Bone marrow (tissue), 2 donors: Measurements from ENCODE around the gene CHEK1.

Source experiments
- DNase-seq, 2 donors: peaks; one replicate each; lab custom pipeline; 2025; lab: John Stamatoyannopoulos, UW

Gene CHEK1

DNA sequence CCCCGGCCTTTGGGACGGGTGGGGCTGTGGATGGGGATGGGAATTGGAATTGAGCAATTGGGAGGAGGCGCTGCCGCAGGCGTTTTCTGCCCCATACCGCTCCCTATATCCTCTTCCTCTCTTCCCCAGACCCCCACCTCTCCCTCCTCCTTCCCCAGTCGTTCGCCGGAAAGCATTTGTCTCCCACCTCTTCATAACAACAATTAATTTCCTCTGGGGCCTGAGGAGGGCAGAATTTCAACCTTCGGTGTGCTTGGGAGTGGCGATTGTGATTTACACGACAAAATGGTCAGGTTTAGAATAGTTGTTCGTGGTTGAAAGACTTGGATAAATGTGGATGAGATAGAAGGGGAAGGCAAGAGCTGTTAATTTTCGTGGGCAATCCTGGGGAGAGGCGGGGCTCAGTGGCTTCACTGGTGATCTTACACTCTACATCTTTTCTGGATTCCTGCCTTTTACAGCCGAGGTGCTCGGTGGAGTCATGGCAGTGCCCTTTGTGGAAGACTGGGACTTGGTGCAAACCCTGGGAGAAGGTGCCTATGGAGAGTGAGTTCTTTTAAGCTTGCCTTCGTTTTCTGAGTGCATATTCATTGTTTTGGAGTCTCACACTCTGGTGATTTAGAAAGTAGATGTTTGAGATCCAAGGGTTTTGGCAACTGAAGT is 1.5 kb downstream of the CHEK1 start:
- DNase-seq = peak in 1 of 2 donors; percentile 16

DNA sequence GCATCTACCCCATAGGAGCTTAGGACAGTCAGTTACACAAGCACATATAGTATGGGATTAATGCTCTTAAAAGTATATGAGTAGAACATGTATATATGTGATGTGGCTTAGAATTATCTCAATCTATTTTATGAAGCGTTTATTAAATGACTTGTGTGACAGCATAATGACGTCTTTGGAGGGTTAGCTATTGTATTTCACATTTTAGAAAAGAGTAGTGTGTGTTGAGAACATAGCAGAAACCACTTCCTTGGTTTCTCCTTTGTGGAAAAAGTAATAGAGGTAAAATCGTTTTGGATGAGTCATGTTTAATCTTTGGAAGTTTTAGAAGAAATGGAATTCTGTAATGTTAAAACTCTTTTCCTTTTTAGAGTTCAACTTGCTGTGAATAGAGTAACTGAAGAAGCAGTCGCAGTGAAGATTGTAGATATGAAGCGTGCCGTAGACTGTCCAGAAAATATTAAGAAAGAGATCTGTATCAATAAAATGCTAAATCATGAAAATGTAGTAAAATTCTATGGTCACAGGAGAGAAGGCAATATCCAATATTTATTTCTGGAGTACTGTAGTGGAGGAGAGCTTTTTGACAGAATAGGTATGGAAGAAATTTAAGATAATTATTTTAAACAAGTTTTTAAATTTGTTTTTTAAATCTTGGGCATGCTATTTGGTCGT is 2.4 kb downstream of the CHEK1 start:
- DNase-seq = no peak

DNA sequence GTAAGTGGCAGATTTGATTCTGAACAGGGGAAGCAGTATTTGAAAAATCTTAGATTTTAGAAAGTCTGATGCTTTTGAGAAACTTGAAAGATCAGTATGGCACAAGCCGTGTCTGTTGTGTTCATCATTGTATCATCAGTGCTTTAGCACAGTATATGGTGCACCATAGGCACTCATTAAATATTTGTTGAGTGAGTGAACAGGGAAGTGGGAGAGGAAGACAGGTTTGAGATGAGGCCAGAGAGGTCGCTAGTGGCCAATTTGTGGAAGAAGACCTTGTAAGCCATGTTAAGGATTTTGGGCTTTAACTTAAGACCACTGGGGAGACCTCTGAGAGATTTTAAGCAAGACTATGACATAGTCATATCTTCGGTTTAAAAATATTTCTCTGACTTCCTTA is 12.9 kb downstream of the CHEK1 start:
- no peak for DNase-seq

DNA sequence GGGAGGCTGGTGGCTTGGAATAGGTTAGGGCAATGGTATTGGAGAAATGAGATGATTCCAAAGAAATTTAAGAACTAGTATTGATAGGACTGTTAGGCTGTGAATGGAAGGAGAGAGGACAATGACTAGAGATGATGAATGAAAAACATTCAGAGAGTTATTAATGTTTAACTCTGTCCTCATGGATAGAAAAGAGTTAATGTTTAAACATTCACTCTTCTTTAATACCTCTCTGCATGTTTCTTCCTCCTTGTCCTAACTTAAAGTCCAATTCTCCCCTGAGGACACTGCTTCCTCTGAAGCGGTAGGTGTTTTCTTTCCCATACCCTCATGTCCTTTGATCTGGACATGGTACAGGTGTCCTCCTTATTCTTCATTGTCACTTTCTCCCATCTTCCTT is 13.4 kb downstream of the CHEK1 start:
- DNase-seq = no peak

DNA sequence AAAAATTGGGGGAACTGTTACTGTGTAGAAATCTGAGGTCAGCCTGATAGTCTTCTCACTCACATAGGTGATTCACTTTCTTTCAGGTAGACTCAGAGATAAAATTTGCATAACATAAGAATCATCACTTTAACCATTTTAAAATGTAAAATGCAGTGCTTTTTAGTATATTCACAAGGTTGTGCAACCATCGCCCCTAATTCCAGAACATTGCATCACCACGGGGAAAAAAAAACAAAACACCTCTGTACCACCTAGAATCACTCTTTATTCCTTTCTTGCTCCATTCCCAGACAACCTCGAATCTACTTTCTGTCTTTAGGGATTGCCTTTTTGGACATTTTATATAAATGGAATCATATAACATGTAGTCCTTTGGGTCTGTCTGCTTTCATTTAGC is 20.9 kb downstream of the CHEK1 start:
- DNase-seq = no peak

DNA sequence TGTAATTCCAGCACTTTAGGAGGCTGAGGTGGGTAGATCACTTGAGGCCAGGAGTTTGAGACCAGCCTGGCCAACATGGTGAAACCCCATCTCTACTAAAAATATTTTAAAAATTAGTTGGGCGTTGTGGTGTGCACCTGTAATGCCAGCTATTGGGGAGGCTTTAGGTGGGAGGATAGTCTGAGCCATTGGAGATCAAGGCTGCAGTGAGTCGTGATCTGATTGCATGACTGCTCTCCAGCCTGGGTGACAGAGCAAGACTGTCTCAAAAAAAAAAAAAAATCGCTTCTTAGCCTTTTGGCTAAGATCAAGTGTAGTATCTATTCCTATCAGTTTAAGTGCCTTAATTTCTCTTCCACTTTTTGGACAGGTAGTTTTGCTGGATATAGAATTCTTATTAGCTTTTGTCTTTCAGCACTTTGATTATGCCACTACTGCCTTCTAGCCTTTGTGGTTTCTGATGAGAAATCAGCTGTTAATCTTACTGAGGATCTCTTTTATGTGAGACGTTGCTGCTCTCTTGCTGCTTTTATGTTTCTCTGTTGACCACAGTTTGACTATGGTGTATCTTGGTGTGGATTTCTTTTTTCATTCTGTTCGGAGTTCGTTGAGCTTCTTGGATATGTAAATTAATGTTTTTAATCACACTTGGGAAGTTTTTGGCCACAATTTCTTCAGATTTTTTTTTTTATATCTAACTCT is 24.7 kb downstream of the CHEK1 start:
- DNase-seq = no peak

DNA sequence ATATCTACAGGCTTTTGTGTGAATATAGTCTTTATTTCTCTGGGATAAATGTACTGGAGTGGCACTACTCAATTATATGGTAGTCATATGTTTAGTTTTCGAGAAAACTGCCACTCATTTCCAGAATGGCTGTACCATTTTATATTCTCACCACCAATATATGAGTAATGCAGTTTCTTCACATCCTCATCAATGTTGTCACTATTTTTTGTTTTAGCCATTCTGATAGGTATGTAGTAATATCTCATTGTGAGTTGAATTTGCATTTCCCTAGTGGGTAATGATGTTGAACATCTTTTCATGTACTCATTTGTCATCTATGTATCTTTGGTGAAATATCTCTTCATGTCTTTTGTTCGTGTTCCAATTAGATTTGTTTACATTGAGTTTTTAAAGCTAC is 37.7 kb downstream of the CHEK1 start:
- DNase-seq = no peak

DNA sequence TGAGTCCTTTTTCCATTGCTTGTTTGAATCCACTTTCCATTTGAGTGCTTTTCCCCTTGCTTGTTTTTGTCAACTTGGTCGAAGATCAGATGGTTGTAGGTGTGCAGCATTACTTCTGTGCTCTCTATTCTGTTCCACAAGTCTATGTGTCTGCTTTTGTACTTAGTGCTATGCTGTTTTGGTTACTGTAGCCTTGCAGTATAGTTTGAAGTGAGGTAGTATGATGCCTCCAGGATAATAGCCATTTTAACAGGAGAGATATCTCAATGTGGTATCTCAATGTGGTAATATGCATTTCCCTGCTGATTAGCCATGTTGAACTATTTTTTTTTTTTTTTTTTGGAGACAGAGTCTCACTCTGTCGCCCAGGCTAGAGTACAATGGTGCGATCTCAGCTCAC is 38.9 kb downstream of the CHEK1 start:
- DNase-seq = no peak

DNA sequence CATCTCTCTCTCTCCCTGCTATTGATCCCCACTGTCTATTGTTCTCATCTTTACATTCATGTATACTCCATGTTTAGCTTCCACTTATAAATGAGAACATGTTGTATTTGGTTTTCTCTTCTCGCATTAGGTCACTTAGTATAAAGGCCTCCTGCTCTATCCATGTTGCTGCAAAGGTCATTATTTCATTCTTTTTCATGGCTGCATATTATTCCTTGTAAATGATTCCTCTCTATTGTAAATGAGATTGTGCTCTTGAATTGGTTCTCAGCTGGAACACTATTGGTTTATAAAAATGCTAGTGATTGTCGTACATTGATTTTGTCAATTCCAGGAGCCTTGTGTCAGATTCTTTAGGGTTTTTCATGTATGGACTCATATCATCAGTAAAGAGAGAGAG is 42.2 kb downstream of the CHEK1 start:
- no peak for DNase-seq

DNA sequence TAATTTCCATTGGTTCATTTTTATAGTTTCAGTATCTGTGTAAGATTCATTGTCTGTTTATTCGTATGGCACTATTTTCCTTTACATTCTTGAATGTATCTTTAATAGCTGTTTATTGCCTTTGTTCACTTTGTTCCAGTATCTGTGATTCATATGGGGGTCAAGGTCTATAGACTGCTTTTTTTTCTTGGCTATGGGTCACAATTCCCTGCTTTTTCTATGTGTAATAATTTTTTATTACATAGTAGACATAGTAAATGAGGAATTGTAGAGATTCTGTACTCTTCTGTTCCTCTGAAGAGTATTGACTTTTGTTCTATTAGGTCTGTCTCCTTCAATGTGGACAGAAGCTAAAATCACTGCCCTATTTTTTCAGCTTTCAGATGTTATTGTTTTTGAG is 45.2 kb downstream of the CHEK1 start:
- DNase-seq = no peak

DNA sequence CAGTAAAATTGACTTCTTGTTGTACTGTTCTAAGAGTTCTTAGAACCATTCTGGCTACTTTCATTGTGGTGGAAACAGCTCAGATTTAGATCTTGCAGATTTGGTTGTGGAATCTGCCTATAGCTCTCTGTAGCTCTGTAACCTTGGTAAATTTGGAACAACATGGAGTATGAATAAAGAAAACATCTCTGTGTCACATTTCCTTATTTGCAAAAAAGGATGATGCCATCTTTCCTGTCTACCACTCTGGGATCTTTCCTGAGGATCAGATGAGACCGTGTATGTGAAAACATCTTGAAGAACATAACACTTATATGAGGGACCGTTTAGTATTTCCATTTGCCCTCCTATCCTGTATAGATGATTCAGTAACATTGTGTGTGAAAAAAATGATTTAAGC is 46.6 kb downstream of the CHEK1 start:
- DNase-seq = no peak

DNA sequence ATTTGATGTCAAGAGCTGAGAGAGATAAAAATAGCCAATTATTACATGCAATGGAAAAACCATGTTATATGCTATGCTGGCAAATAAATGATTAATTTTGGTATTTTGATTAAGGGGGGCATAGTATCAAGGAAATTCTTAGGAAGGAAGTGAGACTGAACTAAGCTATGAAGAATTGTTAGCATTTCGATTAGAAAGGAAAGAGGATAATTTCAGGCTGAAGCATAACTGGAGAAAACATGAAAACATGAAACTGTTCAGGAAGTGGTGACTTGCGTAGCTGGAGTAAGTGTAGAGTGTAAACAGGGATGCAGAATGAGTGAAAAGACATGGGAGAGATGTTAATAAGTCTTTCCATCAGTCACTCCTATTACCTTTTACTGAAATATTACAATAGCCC is 49.2 kb downstream of the CHEK1 start:
- DNase-seq = no peak

DNA sequence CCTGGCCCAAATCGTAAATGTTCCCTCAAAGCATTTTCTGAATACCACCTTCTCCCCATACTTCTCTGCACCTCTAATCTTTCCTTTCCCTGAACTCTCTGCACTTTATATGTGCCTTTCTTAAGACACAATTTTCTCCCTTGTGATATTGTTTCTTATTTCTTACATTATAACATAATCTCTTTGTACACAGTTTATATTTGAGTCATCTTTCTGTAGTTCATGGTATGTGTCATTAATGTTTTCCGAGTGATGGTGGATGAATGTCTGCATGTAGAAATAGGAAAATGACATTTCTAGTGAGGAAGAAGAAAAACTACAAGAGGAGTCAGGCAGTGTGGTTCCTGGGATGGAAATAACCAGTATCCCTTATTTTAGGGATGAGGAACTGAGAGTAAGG is 50.2 kb downstream of the CHEK1 start:
- no peak for DNase-seq

DNA sequence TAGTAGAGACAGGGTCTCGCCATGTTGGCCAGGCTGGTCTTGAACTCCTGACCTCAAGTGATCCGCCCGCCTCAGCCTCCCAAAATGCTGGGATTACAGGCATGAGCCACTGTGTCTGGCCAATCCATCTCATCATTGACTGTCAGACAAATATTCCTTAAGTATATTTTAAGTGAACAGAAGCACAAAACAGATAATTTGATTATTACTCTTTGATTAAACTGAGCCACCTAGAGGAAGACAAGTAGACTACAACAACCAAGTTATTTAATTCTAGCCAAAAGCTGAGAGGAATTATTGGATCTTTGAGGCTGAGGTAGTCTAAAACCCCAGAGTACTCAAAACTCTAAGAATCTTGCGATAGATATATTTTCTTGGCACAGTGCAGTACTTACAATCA is 54.4 kb downstream of the CHEK1 start:
- DNase-seq = no peak

DNA sequence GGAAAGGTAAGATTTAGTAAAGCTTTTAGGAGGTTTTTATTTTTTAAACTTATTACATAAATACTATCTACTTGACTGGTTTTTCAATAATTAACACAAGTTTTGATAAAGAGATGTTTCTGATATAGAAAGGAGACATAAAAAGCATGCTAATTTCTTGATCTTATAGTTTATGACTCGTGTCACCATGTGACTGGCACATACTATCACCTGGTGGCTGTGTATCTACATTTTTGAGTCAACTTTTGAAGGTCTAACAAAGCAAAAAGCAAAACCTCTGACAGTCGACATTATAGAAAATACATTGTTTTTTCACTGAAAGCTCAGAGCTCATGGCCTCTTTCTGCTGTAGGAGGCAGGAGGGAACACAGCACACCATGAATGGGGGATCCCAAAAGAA is 54.9 kb downstream of the CHEK1 start:
- DNase-seq = no peak

DNA sequence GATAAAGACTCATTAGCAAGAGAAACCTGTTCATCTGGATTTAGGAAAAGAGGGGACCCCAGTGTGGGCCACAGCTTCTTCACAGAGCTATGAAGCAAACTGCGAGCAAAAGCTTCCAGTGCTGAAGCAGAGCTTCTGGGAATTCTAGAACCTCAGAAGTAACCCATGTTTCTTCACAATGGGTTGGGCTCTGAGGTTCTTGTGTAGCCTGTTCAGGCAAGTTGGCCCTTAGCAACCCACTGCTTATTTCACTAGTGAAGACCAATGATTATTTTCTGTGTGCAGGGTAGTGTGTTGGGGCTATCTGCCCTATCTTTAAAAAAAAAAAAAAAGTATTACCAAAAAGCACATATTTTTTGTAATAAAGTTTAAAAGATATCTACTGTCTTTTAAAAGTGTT is 55.8 kb downstream of the CHEK1 start, which contains the start of gene ACRV1:
ACRV1 (minus strand) TSS at position 101 of the 400 bp plus-strand sequence; CDS start at position 34, 67 bp downstream.
- DNase-seq = no peak

DNA sequence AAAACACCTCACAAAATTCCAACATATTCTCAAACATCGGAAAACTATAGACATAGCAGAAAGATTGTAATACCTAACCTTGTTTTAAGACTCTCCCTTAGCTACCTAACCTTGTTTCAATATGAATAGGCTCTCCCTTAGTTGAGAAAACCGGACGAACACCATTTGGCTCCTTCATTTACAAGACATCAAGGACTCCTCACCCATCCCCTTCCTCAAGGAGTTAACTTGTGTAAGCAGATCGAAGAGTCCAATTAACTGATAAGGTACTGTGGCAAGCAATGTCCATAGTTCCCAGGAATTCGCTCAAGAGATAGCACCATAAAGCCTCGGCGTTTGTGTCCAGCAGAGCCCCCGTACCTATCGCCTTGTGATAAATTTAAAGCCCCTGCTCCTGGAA is 60.3 kb downstream of the CHEK1 start:
- DNase-seq = no peak

DNA sequence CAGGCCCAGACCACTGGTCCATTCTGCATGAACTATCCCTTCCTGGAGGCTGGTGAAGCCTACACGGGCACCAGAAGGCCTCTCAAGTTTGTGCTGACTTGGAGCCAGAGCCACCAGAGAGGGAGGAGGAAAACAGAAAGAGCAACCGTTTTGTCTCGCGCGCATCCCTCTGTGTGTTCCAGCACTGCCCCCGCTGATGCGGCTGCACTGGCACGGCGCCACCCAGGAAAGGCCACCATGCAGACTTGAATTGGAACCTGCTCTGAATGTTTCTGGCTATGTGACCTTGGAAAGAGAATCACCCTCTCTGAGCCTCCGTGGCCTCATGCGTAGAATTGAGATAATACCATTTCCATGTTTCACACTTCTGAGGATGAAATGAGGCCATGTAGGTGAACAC is 63.1 kb downstream of the CHEK1 start:
- no peak for DNase-seq

DNA sequence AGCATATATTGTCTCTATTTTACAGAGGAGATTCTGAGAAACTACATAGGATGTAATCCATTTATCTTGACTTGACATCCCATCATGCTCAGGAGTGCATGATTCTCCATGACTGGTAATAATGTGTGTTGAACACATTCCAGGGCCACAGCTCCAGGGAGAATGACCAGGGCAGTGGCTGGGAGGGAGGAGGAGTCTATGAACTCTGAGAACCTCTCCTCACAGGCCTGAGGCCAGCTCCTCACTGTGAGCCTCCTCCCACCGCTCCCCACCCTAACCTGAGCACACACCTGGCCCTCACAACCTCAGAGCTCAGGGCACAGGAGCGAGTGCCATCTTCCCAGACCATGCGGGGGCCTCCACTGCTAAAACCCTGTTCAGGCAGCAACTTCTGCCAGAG is 63.7 kb downstream of the CHEK1 start:
- no peak for DNase-seq

DNA sequence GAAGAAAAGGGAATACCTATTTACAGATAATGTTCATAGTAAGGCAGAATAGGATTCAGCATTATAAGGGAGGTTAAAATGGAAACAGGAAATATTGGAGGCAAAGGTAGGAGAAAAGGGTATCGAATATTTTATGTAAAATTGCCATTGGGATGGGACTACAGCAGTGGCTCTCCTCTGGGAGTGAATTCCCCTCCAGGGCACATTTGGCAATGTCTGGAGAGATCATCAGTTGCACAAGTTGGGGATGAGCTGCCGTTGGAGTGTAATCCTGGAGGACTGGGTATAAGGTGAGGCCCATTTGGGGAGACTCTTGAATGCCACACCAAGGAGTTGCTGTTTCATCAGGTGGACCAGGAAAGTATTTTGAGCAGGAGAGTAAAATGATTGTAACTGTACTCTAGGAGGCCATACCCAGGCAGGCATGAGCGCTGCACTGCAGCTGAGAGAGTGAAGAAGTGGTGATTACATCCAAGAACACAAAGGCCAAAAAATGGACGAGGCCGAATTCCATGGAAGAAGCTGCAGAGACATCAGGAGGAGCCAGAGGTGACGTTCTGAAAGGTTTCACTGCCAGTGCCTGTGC is 64.4 kb downstream of the CHEK1 start:
- no peak for DNase-seq

DNA sequence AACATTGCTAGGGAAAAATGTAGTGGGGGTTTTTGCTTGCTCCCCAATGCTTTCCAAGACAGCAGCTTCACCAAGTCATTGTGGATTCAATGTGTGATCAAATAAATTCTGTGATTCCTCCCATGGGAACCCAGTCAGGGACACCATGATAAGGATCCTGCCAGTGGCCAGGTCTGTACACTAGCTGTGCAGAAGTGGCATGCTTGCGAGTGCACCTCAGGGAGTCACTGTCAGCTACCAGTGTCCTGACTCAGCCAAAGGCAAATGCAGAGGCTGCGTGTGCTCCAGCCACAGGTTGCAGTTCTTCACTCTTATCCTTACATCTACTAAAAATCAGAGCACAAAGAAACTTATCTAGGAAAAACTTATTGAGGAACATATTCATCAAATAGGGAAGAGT is 65.0 kb downstream of the CHEK1 start:
- no peak for DNase-seq

DNA sequence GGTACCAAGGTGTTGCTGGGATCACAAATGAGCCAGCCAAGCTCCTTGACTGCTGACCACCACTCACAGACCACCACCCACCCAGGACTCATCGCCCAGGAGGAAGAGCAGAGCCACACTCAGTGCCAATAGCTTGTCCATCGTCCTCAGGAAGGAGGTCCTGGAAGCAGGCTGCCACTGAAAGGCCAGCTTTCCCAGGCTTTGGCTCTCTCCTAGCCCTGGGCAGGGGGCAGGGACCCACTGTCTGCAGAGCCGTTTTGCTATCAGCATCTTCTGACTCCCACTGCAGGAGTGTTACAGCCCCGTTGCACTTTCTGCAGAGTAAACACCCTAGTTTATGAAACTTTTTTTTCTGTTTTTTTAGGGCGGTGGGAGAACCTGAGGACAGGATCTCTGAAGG is 67.9 kb downstream of the CHEK1 start:
- DNase-seq = no peak

DNA sequence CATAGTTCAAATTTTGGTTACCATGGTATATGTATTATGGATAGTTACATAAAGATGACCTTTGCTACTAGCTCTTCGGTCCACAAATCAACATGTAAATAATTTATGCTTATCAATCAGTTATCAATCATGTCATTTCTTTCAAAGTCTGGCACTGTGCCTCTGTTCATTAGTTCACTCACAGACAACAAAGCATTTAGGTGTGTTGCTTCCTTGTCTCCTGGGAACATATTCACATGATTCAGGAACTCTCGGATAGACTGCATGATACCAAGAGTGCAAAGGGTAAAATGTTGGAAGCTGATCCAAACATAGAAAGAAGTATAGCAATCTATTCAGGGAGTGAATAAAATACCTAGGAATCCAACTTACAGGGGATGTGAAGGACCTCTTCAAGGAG is 70.0 kb downstream of the CHEK1 start:
- no peak for DNase-seq
